Measurements from ENCODE around the gene SLC35G1.

Gene SLC35G1, protein sequence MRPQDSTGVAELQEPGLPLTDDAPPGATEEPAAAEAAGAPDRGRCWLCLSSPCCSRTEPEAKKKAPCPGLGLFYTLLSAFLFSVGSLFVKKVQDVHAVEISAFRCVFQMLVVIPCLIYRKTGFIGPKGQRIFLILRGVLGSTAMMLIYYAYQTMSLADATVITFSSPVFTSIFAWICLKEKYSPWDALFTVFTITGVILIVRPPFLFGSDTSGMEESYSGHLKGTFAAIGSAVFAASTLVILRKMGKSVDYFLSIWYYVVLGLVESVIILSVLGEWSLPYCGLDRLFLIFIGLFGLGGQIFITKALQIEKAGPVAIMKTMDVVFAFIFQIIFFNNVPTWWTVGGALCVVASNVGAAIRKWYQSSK

DNA sequence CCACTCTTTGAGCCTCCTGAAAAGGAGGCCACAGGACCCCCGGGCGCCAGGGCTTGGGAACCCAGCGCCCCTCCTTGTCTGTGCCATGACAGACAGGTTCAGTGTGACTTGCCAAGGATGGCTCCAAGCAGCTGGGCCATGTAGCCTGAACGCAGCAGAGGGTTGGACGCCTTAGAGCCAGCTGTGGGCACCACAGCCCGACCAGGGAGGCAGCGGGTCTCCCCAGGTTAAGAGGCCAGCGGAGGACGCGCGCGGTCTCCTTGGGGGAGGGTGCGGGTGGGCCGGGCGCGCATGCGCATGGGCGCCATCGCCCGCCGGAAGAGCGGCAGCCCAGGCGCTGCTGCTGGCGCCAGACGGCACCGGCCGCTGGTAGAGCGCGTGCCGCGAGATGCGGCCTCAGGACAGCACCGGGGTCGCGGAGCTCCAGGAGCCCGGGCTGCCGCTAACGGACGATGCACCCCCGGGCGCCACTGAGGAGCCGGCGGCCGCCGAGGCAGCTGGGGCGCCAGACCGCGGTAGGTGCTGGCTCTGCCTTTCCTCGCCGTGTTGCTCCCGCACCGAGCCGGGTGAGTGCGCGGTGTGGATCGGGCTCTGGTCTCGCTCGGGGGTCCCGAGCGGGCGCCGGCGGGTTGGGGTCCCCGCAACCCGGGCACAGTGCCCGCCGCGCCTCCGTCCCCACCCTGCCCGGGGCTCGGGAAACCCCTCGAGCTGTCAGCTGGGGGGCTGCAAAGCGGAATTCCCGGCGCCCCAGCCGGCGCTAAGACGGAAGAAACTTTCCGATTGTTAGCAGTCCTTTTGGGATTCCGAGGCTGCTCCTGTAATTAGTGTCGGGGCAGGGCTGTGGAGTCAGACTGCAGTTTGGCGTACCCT is at the start of gene SLC35G1:
Gene SLC35G1 (plus strand): TSS at position 333 of the 870 bp plus-strand sequence. CDS start 56 bp downstream, at position 389.
- DNase-seq (ENCODE audit: low read depth in 4 of 4, low spot score in 1 of 4): peak; percentile 20 to 69 (median 46)

DNA sequence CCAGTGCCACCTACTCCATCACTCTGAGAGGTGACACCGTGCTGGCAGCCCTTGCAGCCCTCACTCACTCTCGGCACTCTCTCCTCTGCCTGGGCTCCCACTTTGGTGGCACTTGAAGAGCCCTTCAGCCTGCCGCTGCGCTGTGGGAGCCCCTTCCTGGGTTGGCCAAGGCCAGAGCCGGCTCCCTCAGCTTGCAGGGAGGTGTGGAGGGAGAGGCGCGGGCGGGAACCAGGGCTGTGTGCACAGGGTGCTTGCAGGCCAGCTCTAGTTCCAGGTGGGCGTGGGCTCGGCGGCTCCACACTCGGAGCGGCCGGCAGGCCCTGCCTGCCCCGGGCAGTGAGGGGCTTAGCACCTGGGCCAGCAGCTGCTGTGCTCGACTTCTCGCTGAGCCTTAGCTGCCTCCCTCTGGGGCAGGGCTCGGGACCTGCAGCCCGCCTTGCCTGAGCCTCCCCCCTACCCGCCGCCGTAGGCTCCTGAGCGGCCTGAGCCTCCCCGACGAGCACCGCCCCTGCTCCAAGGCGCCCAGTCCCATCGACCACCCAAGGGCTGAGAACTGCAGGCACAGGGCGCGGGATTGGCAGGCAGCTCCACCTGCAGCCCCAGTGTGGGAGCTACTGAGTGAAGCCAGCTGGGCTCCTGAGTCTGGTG is 48.7 kb upstream of the SLC35G1 start:
- no peak for DNase-seq (ENCODE audit: low read depth in 4 of 4, low spot score in 1 of 4)

DNA sequence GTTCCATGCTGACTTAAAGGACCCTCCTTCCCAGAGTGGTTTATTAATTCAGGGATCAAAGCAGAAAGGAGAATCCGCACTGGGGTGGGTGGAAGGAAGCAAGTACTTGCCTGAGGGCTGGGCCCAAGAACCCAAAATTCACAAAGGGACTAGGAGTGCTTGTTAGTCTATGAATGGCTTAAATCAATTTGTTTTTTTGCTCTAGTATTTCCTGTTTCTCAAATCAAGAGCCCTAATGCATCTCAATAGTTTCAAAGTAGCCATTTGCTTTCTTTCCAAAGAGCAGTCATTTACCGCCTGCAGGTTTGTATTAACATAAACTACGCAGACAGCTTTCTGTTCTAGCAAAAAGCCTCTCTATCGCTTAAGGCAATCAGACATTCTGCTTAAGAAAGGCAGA is 44.2 kb upstream of the SLC35G1 start:
- no peak for DNase-seq (ENCODE audit: low read depth in 4 of 4, low spot score in 1 of 4)

DNA sequence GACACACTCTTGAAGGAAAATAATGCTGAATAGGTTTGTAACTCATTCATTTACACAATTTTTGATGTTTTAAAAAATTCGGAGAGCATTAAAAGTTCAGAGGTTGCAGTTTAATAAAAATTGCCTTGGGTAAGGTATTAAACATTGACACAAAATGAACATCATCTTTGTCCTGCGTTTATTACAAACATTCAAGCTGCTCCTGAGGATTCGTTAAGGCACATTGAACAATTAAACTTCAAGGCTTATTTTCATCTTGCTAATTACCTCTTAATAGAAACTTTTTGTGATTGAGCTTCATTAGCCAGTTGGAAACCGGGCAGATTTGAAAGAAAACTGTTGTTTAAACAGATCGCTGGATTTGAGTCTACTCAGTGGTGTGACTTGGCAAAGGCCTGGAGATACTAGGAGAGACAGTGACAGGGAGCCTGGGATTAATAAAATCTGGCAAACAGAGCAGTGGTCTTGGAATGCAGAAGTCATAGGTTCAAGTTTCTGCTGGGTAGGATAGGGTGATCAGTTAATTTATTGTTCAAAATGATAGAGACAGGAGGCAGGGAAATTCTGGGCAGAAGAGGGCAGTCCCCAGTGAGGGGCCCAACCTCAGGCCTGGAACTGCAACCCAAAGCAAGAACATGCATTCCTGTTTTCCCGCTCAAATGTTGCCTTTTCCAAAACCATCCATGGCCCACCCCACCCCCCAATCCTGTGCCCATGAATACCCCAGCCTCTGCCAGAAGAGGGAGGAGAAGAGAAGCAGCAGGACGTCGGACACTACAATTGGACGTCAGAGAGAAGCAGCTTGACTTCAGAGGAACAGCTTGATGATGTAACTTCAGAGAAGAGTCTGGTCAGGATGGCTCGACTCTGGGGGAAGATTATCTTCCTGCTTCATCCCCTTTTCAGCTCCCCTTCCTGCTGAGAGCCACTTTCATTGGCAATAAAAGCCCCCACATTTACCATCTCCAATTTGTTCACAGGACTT is 43.5 kb upstream of the SLC35G1 start:
- no peak for DNase-seq (ENCODE audit: low read depth in 4 of 4, low spot score in 1 of 4)

DNA sequence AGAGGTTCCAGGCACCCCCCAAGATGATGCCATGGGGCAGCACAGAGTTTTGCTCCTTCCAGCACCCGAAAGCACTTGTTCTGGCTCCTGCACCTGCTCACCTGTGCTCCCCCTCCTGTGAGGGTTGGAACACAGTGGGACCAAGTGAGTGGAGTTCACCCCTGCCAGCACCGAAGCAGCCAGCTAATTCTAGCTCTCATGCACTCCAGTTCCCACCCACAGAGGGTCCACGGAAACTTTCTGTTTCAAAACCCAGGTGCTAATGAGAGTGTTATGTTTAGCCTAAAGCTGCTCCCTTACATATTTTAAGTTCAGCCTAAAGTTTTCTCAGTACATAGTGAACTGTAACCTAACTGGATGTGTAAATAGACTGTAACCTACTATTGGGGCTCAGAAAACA is 42.6 kb upstream of the SLC35G1 start:
- no peak for DNase-seq (ENCODE audit: low read depth in 4 of 4, low spot score in 1 of 4)

DNA sequence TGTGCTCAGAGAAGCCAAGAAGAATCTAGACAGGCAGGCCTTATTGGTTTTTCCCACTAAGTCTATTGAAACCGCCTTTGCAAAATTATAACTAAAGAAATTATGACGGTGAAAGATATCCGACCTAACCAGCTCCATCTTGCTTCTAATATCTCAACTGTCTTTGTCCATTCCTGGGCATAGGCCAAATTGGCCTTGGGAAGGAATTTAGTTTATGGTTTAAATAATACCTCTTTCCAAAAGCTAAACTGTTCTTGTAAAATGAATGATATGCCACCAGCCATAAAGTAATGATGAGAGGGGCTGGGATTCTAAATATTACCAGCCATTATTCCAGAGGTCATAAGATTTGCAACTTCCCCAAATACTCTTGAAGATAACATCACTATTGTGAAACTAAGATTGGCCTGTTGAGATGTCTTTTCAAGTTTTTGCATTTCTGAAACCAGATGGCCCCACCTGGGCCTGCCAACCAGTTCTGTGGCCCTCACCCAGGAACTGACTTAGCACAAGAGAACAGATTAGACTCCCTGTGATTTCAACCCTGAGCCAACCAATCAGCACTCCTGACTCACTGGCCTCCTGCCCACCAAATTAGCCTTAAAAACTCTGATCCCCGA is 41.2 kb upstream of the SLC35G1 start:
- DNase-seq (ENCODE audit: low read depth in 4 of 4, low spot score in 1 of 4): no peak

DNA sequence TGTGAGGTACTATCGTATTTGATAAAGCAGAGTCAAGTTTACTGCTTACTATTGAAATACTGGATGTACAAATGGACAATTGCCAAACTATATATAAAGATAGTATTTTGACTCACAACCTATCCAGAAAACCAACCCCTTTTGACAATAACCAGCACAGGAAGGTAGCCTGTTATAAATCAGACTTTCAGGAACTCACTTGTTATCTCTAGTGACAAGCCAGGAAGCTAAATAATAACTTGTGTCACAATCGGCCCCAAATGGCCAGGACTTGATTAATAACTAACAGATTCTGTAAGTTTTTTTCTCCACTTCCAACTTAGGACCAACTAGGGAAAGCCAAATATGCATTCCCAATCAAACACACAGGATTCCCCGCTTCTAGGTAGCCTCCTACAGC is 38.8 kb upstream of the SLC35G1 start:
- DNase-seq (ENCODE audit: low read depth in 4 of 4, low spot score in 1 of 4): no peak

DNA sequence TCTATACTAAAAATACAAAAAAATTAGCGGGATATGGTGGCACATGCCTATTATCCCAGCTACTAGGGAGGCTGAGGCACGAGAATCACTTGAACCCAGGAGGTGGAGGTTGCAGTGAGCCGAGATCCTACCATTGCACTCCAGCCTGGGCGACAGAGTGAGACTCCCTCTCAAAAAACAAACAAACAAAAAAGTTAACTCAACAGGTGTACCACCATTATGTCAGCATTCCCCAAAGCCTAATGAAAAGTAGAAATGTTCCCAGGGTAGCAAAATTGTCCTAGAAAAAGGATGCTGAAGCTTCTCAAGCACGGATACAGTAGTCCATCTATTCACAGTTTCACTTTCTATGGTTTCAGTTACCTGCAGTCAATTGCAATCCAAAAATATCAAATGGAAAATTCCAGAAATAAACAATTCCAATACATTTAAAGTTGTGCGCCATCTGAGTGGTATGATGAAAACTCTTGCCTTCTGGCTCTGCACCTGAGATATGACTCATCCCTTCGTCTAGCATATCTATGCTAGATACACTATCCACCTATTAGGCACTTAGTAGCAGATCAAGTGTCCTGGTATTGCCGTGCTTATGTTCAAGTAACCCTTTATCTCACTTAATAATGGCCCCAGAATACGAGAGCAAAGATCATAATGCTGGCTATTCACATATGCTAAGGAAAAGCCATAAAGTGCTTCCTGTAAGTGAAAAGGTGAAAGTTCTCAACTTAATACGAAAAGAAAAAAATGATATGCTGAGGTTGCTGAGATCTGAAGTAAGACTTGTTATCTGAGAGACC is 37.2 kb upstream of the SLC35G1 start:
- DNase-seq (ENCODE audit: low read depth in 4 of 4, low spot score in 1 of 4): no peak

DNA sequence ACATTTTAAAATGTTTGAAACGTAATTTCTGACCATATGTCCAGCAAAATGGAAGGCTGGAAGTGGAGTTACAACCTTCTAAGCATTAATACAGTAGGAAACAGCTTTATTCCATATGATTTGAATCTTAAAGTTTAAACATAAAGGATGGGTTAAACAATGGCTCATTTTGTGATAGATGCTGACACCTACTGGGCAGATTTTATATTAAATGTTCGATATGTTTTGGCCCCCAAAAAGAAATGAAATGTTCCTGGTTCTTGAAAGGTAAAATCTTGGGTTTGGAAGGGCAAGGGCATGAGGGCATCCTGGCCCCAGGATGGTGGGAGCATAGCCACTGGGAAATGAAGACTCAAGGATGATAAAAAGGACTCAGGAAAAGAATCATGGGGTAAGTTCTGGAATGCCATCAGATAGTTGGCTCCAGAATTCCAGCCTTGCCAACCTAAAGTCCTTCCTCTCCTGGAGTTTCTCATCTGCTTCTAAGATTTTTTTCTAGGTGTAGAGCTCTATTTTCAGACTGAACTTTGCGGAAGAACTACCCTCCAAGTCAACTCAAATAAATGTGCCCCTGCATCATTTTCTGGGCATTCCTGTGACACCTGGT is 34.6 kb upstream of the SLC35G1 start:
- no peak for DNase-seq (ENCODE audit: low read depth in 4 of 4, low spot score in 1 of 4)

DNA sequence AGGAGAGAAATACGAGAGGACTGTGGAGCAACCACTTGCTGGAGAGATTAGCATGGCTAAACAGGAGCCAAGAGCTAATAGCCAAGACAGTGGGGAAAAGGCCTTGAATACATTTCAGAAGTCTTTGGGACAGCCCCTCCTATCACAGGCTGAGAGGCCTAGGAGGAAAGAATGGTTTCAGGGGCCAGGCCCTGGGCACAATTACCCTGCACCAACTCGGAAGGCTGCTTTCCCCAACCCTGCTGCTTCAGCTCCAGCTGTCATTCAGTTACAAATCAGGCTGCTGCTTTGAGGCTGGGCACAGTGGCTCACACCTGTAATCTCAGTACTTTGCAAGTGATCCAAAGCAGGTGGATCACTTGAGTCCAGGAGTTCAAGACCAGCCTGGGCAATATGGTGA is 32.0 kb upstream of the SLC35G1 start:
- no peak for DNase-seq (ENCODE audit: low read depth in 4 of 4, low spot score in 1 of 4)

DNA sequence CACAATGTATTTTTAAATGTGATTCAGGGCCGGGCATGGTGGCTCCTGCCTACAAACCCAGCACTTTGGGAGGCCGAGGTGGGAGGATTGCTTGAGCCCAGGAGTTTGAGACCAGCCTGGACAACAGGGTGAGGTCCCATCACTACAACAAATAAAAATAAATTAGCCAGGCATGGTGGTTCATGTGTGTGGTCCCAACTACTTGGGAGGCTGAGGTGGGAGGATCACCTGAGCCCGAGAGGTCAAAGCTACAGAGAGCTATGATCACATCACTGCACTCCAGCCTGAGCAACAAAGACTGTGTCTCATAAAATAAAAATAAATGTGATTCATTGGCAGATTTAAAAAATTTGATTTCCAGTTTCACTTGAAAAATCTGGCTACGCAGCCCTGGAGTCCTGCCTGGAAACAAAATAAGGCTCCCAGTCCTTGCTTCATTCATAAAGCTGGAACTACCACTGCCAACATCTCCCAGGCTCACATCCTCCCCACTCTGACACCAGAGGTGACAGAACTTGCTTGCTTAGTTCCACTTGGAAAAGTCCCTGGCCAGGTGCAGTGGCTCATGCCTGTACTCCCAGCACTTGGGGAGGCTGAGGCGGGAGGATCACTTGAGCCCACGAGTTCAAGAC is 27.9 kb upstream of the SLC35G1 start:
- DNase-seq (ENCODE audit: low read depth in 4 of 4, low spot score in 1 of 4): no peak

DNA sequence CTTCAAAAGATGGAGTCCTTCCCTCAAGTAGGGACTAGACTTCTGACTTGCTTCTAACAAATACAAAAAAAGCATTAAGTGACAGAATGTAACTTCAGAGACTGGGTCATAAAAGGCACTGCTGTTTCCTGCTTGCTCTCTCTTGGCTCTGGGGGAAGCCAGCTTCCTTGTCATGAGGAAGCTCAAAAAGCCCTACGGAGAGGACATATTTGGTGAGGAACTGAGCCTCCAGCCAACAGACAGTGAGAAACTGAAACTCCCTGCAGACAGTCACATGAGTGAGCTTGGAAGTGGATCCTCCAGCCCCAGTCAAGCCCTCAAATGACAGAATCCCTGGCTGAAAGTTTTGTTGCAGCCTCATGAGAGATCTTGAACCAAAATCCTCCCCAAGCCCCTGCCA is 26.3 kb upstream of the SLC35G1 start:
- DNase-seq (ENCODE audit: low read depth in 4 of 4, low spot score in 1 of 4): no peak

DNA sequence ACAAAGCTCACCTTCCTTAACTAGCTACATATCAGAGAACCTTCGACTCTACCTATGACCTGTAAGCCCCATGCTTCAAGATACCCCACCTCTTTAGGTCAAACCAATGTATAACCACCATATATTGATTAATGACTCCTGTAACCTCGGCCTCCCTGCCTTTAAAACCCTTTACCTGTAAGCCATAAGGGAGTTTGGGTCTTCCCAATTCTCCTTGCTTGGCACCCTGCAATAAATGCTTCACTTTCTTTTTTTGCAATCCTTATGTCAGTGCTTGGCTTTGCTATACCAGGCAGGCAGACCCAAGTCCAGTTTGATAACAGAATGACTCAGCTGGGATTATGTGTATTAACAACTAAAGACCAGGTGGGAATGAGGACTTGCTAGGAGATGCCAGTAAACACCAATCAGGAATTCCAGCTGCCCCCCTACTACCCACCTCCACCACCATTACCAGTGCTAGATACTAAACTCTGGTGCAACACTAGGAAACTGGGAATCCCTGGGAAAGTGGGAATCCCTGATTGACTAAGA is 22.0 kb upstream of the SLC35G1 start:
- DNase-seq (ENCODE audit: low read depth in 4 of 4, low spot score in 1 of 4): no peak

DNA sequence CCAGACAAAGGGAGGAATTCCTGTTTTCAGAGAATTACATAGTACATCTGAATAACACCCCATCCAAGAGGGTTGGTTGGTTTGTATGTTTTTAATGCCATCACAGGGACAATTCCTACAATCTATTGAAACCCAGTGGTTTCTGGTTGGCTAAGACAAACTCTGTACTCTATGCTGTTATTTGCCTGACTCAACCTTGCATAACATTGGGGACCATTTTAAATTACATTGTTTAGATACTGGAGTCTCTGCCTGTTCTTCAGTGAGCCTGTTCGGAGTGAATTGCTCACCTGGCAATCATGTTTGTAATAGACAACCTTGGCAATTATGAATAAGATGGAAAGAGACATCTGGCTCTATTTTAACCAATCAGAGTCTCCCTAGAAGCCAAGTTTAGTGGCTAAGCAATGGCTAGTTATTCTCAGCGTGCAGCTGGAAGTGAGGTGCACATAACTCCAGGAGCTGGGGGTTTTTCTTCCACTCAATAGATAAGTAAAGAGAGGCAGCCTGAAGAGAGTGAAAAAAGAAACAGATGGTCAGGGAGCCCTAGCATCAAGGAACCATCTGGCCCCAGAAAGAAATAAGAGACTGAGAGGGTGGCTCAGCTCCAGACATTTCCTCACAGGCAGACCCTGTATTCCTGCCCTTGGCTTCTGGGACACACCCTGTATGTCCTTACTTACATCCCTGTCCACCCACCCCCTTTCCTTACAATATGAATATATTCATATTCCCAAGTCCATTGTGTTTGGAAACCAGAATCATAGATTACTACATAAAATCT is 21.2 kb upstream of the SLC35G1 start:
- no peak for DNase-seq (ENCODE audit: low read depth in 4 of 4, low spot score in 1 of 4)

DNA sequence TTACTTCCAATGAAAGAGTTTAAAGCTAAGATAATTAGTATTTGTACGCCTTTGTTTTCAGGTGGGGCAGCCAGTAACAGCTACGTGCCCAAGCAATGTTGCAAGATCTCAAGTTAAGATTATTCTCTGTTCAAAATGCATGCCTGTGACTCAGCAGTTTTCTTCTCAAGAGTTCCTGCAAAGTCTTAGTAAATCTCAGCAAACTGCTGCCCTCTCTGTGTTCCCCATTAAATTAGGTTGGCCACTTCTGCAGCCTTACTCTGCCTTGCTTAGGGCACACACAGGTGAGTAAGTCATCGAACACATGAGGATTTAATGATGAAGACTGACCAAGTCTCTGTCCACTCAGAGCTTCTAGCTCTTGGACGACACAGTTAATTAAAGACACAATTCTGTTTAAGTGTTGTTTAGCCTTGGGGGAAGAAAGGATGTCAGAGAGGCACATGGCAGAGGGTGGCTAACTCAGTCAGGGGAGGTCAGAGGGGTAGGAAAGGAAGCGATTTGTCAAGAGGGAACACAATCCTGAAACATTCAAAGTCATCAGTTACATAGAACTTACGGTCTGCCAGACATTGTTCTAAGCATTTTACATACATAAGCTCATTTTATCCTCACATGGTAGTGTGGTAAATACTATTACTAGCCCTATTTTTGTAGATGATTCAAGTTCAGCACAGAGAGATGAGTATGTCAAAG is 20.2 kb upstream of the SLC35G1 start:
- no peak for DNase-seq (ENCODE audit: low read depth in 4 of 4, low spot score in 1 of 4)

DNA sequence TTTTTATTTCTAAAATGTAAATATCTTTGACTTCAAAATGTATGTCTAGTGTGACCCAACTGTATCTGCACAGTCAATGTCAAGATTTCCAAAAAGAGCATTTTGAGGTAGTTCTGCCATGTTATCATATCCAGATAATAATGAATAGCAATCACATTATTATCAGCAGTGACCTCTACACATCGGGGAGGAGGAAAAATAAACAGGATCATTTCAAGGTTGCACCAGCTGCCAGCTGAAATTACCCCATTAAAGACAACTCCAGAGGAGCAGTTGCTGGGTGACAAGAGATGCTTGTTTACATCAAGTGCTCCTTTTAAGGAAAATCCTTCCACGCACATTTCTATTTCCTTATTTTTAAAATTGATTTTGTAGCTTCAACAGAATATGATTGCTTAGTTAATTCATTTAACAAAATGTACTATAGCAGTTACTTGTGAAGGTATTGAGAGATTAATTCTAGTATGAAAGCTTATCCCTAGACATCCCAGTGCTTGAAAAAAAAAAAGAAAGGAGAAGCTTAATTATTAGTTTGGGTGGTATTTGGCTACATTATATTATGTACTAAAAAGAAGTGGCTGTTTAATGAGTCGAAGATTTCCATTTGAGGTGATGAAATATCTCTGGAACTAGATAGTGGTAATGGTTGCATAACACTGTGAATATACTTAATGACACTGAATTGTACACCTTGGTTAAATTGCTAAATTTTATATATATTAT is 19.3 kb upstream of the SLC35G1 start:
- no peak for DNase-seq (ENCODE audit: low read depth in 4 of 4, low spot score in 1 of 4)

Measured in stimulated activated CD4-positive, alpha-beta T cell treated with anti-CD3 and anti-CD28 coated beads, Interleukin-1b, Interleukin-23, amount 100 ng/mL, for 24 hours (primary cell).